SU-DHL-6 (cell line): Measurements from ENCODE around the gene ZDHHC1.

Source experiments
- H2AFZ ChIP-seq: fragments of 200-600 bp; sonication (generic); 2 replicates; pipeline ENCODE4 v1.6.1; 2014; ENCODE audit warnings: low read depth, mild to moderate bottlenecking, moderate library complexity, mixed read lengths, antibody characterized with exemption, low read length; ENCODE audit not compliant: severe bottlenecking
- H3F3A ChIP-seq: fragments of 200-600 bp; shearing (Covaris generic); 2 replicates; pipeline ENCODE4 v1.6.0; 2016; ENCODE audit warnings: antibody characterized with exemption, mild to moderate bottlenecking; ENCODE audit not compliant: insufficient read depth
- H3K27ac ChIP-seq: fragments of 200-600 bp; sonication (generic); 2 replicates; pipeline ENCODE4 v1.5.1; 2016; ENCODE audit warnings: low read depth, mild to moderate bottlenecking, low read length, moderate library complexity, mixed read lengths
- H3K27me3 ChIP-seq: fragments of 200-600 bp; sonication (generic), shearing (Covaris generic); 2 replicates; pipeline ENCODE4 v1.6.0; 2014; ENCODE audit warnings: mild to moderate bottlenecking, low read length
- H3K36me3 ChIP-seq: fragments of 200-600 bp; sonication (generic); 2 replicates; pipeline ENCODE4 v1.6.1; 2014; ENCODE audit warnings: mild to moderate bottlenecking, low read length, mixed read lengths
- H3K4me2 ChIP-seq: fragments of 300-600, 200-600 bp; shearing (Covaris generic), sonication (generic); 2 replicates; pipeline ENCODE4 v1.6.0; 2014; ENCODE audit warnings: low read length, low read depth, mild to moderate bottlenecking; ENCODE audit not compliant: poor library complexity, severe bottlenecking
- H3K4me3 ChIP-seq: fragments of 200-600 bp; sonication (generic); 2 replicates; pipeline ENCODE4 v1.5.1; 2014; ENCODE audit warnings: antibody characterized with exemption, low read length, mild to moderate bottlenecking, mixed read lengths; ENCODE audit not compliant: insufficient read depth, poor library complexity, severe bottlenecking
- H3K79me2 ChIP-seq: fragments of 200-600 bp; sonication (generic); 2 replicates; pipeline ENCODE4 v1.6.1; 2014; ENCODE audit warnings: mild to moderate bottlenecking, low read length, moderate library complexity; ENCODE audit not compliant: insufficient read depth
- H3K9ac ChIP-seq: fragments of 200-600 bp; sonication (generic); 2 replicates; pipeline ENCODE4 v1.7.0; 2014; ENCODE audit warnings: mild to moderate bottlenecking, low read length
- H3K9me2 ChIP-seq: fragments of 200-600 bp; sonication (generic); replicated peaks from 2 replicates; pipeline ENCODE4 v1.6.1; 2014; ENCODE audit warnings: low read length; ENCODE audit not compliant: insufficient read depth
- H3K9me3 ChIP-seq: fragments of 200-600 bp; sonication (generic); 2 replicates; pipeline ENCODE4 v1.6.1; 2014; ENCODE audit warnings: low read length, mixed read lengths; ENCODE audit not compliant: insufficient read depth
- H4K20me1 ChIP-seq: fragments of 200-600 bp; sonication (generic); 2 replicates; pipeline ENCODE4 v1.6.1; 2014; ENCODE audit warnings: low read depth, mild to moderate bottlenecking, antibody characterized with exemption, low read length, moderate library complexity, mixed read lengths
- EZH2phosphoT487 ChIP-seq: fragments of 200-600 bp; sonication (generic), shearing (Covaris generic); conservative IDR thresholded peaks from 2 replicates; pipeline ENCODE4 v1.6.1; 2018; ENCODE audit warnings: mild to moderate bottlenecking, antibody characterized with exemption, low read length, moderate library complexity, mixed read lengths
- TF ChIP-seq, protein P1 (sequence below): fragments of 200-600 bp; sonication (generic); IDR thresholded peaks from one replicate; pipeline ENCODE4 v1.5.1; 2017; ENCODE audit warnings: antibody characterized with exemption, mild to moderate bottlenecking, low read length, moderate library complexity; ENCODE audit not compliant: insufficient read depth, poor library complexity, severe bottlenecking

The ZDHHC1 gene

DNA sequence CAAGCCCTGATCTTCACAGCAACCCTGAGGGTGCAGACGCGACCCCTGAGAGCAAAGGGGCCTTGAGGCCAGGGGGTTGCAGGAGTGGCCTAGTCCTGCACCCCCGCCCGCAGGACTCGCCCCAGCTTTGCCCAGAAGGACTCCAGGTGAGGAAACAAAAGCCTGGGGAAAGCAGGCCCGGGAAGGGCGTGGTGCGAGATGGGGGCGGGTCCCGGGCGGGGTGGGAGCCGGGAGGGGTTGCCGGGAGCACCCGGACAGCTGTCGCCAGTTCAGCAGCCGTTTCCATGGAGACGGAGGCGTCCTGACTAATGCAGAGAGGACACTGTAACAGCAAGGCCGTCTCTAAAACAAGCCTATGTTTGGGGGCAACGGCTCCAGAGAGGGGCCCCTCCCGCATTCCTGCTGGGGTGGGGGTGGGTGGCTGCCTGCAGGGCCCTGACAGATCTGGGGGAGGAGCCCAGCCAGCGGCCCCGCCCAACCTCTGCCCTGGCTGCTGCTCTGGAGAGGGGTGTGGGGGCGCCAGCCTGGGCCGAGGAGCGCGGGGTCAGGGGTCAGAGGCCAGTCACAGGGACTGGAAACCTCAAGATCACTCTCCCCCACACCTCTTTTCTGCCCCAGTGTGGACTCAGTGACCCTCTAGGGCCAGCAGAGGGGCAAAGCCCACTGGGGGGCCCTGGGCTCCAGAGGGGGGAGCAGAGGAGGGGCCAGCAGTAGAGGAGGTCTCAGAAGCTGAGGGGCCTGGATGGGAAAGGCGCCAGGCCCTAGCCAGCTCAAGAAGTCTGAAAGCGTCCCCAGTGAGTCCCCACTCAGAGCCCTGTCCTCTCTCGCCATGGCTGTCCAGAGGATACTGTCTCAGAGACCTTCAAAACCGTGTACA, 19.9 kb downstream of the ZDHHC1 start:
- Histone ChIP-seq H3K79me2 (no peaks in the 10 kb centered on the region), H3K27me3 (no peaks in the 10 kb centered on the region), H3K4me2 (no peak overlapping the region), H3K9me3 (no peaks in the 10 kb centered on the region), H3F3A (no peaks in the 10 kb centered on the region), H3K36me3 (no peaks in the 10 kb centered on the region), H3K9me2 (no peaks in the 10 kb centered on the region), H3K9ac (no peak overlapping the region), H3K4me3 (no peak overlapping the region), H4K20me1 (no peaks in the 10 kb centered on the region), H3K27ac (no peak overlapping the region), H2AFZ (no peak overlapping the region)
- no peak for TF ChIP-seq EZH2phosphoT487
- TF ChIP-seq, protein P1, sequence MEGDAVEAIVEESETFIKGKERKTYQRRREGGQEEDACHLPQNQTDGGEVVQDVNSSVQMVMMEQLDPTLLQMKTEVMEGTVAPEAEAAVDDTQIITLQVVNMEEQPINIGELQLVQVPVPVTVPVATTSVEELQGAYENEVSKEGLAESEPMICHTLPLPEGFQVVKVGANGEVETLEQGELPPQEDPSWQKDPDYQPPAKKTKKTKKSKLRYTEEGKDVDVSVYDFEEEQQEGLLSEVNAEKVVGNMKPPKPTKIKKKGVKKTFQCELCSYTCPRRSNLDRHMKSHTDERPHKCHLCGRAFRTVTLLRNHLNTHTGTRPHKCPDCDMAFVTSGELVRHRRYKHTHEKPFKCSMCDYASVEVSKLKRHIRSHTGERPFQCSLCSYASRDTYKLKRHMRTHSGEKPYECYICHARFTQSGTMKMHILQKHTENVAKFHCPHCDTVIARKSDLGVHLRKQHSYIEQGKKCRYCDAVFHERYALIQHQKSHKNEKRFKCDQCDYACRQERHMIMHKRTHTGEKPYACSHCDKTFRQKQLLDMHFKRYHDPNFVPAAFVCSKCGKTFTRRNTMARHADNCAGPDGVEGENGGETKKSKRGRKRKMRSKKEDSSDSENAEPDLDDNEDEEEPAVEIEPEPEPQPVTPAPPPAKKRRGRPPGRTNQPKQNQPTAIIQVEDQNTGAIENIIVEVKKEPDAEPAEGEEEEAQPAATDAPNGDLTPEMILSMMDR = no peak

DNA sequence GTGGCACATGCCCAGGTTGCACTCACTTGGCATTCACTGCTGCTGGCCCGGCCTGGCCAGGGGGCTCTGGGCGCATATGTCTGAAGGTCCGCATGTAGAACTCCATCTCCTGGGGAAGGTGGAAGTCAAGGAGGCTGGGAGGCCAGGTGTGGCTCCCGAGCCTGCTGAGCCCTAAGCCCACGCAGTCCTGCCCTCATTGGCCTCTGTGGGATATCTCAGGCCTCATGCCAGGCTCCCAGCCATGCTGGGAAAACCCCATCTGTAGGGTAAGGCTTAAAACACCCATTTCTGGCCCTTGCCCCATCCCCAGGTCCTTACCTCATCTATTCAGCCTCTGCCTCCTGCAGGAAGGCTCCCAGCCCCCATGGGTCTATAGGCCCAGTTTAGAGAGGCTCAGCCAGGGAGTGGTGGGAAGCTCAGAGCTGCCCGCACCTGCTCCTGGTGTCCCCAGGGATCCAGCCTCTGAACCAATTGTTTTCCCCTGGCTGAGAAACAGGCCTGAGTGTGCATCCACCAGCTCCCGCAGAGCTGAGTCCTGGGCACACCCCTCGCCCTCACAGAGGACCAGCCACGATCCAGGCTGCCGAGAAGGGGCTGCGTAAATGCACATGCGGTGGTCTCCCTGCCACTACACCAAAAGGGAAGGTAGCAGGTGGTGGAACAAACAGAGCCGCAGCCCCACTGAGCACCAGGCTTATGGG, 20.7 kb downstream of the ZDHHC1 start:
- H3K4me2 ChIP-seq = no peak overlapping the region
- H3K79me2 ChIP-seq = no peaks in the 10 kb centered on the region
- H3K27ac ChIP-seq = no peak overlapping the region
- no peak overlapping the region for H3K9ac ChIP-seq
- no peaks in the 10 kb centered on the region for H3K9me3 ChIP-seq
- H4K20me1 ChIP-seq = no peaks in the 10 kb centered on the region
- H2AFZ ChIP-seq = no peak overlapping the region
- no peaks in the 10 kb centered on the region for H3F3A ChIP-seq
- H3K36me3 ChIP-seq = no peaks in the 10 kb centered on the region
- H3K4me3 ChIP-seq = no peak overlapping the region
- TF ChIP-seq, protein P1 = no peak
- TF ChIP-seq EZH2phosphoT487 = no peak
- H3K27me3 ChIP-seq = no peaks in the 10 kb centered on the region
- no peaks in the 10 kb centered on the region for H3K9me2 ChIP-seq

DNA sequence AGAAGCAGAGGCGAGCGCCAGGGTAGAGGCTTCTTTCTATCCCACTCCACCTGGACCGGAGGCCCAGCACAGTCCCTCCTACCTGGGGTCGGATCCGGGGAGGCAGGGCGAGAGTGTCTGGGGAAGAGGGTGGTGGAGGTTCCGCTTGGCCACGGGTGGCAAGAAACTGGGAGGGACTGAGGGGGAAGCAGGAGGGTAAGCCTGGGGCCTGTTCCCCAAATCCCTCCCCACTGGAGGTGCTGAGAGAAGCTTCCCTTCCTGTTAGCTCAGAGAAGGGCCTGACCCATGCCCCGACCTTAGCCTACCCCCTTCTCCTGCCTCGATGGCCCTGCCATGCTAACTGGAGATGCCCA, 21.2 kb downstream of the ZDHHC1 start:
- H3K4me3 ChIP-seq = no peak overlapping the region
- H3K36me3 ChIP-seq = no peaks in the 10 kb centered on the region
- H2AFZ ChIP-seq = no peak overlapping the region
- no peak for TF ChIP-seq EZH2phosphoT487
- TF ChIP-seq, protein P1 = no peak
- H3K9ac ChIP-seq = no peak overlapping the region
- no peaks in the 10 kb centered on the region for H3K9me3 ChIP-seq
- H3F3A ChIP-seq = no peaks in the 10 kb centered on the region
- no peak overlapping the region for H3K4me2 ChIP-seq
- H4K20me1 ChIP-seq = no peaks in the 10 kb centered on the region
- H3K27ac ChIP-seq = no peak overlapping the region
- no peaks in the 10 kb centered on the region for H3K9me2 ChIP-seq
- H3K27me3 ChIP-seq = no peaks in the 10 kb centered on the region
- H3K79me2 ChIP-seq = no peaks in the 10 kb centered on the region
